ENCODE data around the gene NSRP1.

DNA sequence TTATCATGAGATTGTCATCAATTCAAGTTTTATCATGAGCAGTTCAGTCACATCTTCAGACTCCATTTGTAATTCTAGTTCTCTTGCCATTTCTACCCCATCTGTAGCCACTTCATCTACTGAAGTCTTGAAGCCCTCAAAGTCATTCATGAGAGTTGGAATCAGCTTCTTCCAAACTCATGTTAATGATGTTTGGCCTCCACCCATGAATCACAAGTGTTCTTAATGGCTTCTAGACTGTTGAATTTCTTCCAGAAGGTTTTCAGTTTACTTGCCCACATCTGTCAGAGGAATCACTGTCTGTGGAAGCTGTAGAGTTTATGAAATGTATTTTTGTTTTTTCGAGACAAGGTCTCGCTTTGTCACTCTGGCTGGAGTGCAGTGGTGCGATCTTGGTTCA lies 16.0 kb downstream of the NSRP1 start:
- TF ChIP-seq MAX (IDR thresholded peaks at IDR 0.05): no peak
- no peak for TF ChIP-seq TCF12 (IDR thresholded peaks at IDR 0.05; ENCODE audit: low read depth)
- TF ChIP-seq RAD21 (IDR thresholded peaks at IDR 0.05; ENCODE audit: low read depth): no peak
- no peak for TF ChIP-seq REST (IDR thresholded peaks at IDR 0.05; ENCODE audit: low read depth)
- no peak for TF ChIP-seq TAF1 (IDR thresholded peaks at IDR 0.05; ENCODE audit: low read depth)
- TF ChIP-seq CREB1 (IDR thresholded peaks at IDR 0.05; ENCODE audit: low read depth): no peak
- TF ChIP-seq EGR1 (IDR thresholded peaks at IDR 0.05): no peak

All from Ishikawa (cell line).